ENCODE results near the gene SGCD.

Gene SGCD

GRCh38 chr5:156802501-156802900 lies 475.5 kb downstream of the SGCD start:
- no peak for DNase-seq

GRCh38 chr5:156803404-156803803 lies 476.4 kb downstream of the SGCD start:
- DNase-seq, result no peak

- DNase-seq, result no peak
These were observed 486.0 kb downstream of the SGCD start for GRCh38 chr5:156812959-156813358.

GRCh38 chr5:156815988-156816599 lies 489.1 kb downstream of the SGCD start:
- peak in 1 of 2 experiments; percentile 56 for DNase-seq

Measured in NCI-H446 (cell line).